Measurements from ENCODE around the gene KRTAP5-3.

GRCh38 chr11:1598816-1599215 is 9.4 kb downstream of the KRTAP5-3 start:
- TF ChIP-seq CTCF (conservative IDR thresholded peaks at IDR 0.05) (no peak), ZFX (IDR thresholded peaks at IDR 0.05) (no peak)
